ENCODE results near the gene LYST. TPM values are rescaled to one million over a fixed set of nuclear protein-coding genes. Genes with fewer than 3 reads are reported as not detected.

Gene LYST
- total and polyA plus RNA-seq, 8 donors, result 1.7 to 95.6 (median 17.9) TPM

DNA sequence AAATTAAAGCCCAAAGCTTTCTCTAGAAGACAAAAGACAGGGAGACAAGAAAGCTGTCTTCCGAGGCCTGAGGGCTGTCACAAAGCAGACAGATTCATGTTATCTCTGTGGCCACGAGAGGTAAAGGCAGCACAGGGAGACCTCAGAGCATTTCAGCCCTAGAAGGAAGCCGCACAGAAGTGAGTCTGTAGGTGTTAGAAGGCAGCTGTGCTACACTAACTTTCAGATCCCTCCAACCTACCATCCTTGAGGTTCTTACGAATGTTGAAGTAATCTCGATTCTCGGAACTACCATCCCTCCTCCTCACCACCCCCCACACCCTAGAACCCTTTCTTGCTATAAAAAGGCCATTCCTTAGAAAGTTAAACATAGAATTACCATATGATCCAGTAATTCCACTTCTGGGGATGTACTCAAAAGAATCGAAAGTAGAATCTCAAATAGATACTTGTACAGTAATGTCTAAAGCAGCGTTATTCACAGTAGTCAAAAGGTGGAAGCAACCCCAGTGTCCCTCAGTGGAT is 21.5 kb upstream of the LYST start:
- Histone ChIP-seq H3K27ac (peak overlapping the region in 1 of 5 donors; percentile 58), H3K27me3 (no peaks in the 10 kb centered on the region), H3K4me3 (no peak overlapping the region), H3K9me3 (no peaks in the 10 kb centered on the region), H3K36me3 (no peaks in the 10 kb centered on the region), H3K4me1 (peaks cover 16 to 39% (median 19%) of the 10 kb centered on the region in 4 donors)
- WGBS, 5 donors, result 72 to 89% (median 86%) methylated on average over 8 of the region's 8 CpGs
- intact Hi-C loops (cut with DNase I; ENCODE audit: low total_unique reads), result no loop called here
- TF ChIP-seq CTCF (IDR thresholded peaks at IDR 0.05), result no peak
- DNase-seq, result no peak

- Histone ChIP-seq H3K4me1 (peaks cover 16 to 39% (median 19%) of the 10 kb centered on the region in 4 donors), H3K27ac (peak overlapping the region in 1 of 5 donors; percentile 58), H3K4me3 (no peak overlapping the region), H3K9me3 (no peaks in the 10 kb centered on the region), H3K36me3 (no peaks in the 10 kb centered on the region), H3K27me3 (no peaks in the 10 kb centered on the region)
- TF ChIP-seq EP300 (IDR thresholded peaks at IDR 0.05) (no peak), CTCF (IDR thresholded peaks at IDR 0.05) (no peak), POLR2A (IDR thresholded peaks at IDR 0.05) (no peak), POLR2AphosphoS5 (IDR thresholded peaks at IDR 0.05) (no peak)
- no peak for DNase-seq
- intact Hi-C loops (cut with DNase I; ENCODE audit: low total_unique reads), result no loop called here
- WGBS, 5 donors, result 79 to 92% (median 86%) methylated on average over 2 of the region's 2 CpGs
These were observed 21.0 kb upstream of the LYST start for GRCh38 chr1:235887676-235888075.

GRCh38 chr1:235885655-235886262 is 19.1 kb upstream of the LYST start:
- TF ChIP-seq POLR2A (IDR thresholded peaks at IDR 0.05) (no peak), CTCF (IDR thresholded peaks at IDR 0.05) (no peak), POLR2AphosphoS5 (IDR thresholded peaks at IDR 0.05) (peak in 1 of 3 donors; percentile 9)
- WGBS, 5 donors, result 30 to 51% (median 38%) methylated on average over 3 of the region's 3 CpGs
- H3K9me3 ChIP-seq, result no peaks in the 10 kb centered on the region
- peak overlapping the region in 1 of 5 donors; percentile 24 for H3K27ac ChIP-seq
- no peaks in the 10 kb centered on the region for H3K27me3 ChIP-seq
- intact Hi-C loops (cut with DNase I; ENCODE audit: low total_unique reads), result no loop called here
- H3K4me3 ChIP-seq, result no peak overlapping the region
- DNase-seq, result no peak
- H3K36me3 ChIP-seq, result no peaks in the 10 kb centered on the region
- H3K4me1 ChIP-seq, result peaks cover 4 to 44% (median 25%) of the 10 kb centered on the region in 4 donors

DNA sequence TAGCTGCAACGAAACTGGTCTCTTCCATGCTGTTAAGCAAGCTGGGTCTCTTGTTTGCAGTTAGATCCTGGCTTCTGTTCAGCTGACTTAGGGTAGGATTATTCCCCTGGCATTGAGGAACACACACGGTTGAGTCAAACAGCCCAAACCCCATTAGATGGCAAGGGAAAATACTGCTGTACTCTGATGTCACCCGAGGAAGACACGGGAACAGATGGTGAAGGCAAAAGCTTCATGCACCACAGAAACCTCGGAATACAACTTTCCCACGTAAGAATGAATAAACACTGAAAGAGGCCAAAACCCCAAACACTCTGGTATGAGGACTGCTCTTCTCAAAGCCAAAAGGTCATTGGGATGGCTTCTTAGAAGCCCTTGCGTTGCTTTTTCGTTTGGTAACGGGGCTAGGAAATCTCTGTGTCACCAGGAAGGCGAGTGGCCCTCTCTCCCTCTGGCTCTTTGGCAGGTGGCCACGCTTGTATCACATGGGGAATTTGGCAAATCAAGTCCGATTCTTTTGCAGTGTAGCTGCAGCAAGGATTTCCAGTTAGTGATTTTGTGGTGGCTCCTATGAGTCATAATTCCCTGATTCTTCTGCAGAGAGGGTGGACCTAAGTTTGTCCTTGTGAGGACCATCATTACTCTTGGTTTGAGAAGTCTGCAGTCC is 16.7 kb upstream of the LYST start:
- TF ChIP-seq POLR2AphosphoS5 (IDR thresholded peaks at IDR 0.05) (peak; percentile 58 to 86 (median 81)), POLR2A (IDR thresholded peaks at IDR 0.05) (peak in 1 of 4 donors; percentile 66), CTCF (IDR thresholded peaks at IDR 0.05) (no peak), EP300 (IDR thresholded peaks at IDR 0.05) (no peak)
- no peaks in the 10 kb centered on the region for H3K9me3 ChIP-seq
- intact Hi-C loops (cut with DNase I; ENCODE audit: low total_unique reads), result no loop called here

More for the DNA sequence above, 16.7 kb upstream of the LYST start:
- Histone ChIP-seq H3K27me3 (no peaks in the 10 kb centered on the region), H3K4me1 (peaks cover 8 to 60% (median 35%) of the 10 kb centered on the region in 4 donors), H3K4me3 (peak overlapping the region; percentile 24 to 46 (median 32)), H3K27ac (peak overlapping the region; percentile 60 to 83 (median 81)), H3K36me3 (no peaks in the 10 kb centered on the region)
- 4 to 23% (median 7%) methylated on average over 12 of the region's 12 CpGs for WGBS, 5 donors
- DNase-seq, result peak; percentile 73 to 92

Data from stomach (tissue), 9 donors.